GM19351 (cell line): ENCODE measurements around the gene BRF1.
"Not testable (repeated sequence)": the region's sequence is repeated elsewhere in the genome, so short reads cannot be mapped to it uniquely, and the experiment has no call there.

ENCODE experiments used
- ATAC-seq: cut with Tn5 transposase; IDR thresholded peaks from one replicate; pipeline ENCODE4 v1.9.1; 2021; ENCODE audit warnings: mild to moderate bottlenecking, moderate library complexity; ENCODE audit not compliant: unreplicated experiment

Gene BRF1

GRCh38 chr14:105333613-105334364 lies 33.0 kb upstream of the BRF1 start:
- no peak for ATAC-seq

- ATAC-seq: no peak
Measured at GRCh38 chr14:105333020-105333490, 32.3 kb upstream of the BRF1 start.

GRCh38 chr14:105332350-105332874 lies 31.6 kb upstream of the BRF1 start:
- no peak for ATAC-seq

GRCh38 chr14:105331575-105332349 lies 31.0 kb upstream of the BRF1 start:
- no peak for ATAC-seq

GRCh38 chr14:105330491-105330895 lies 29.7 kb upstream of the BRF1 start:
- no peak for ATAC-seq

- ATAC-seq: no peak
Measured at GRCh38 chr14:105329411-105330150, 28.8 kb upstream of the BRF1 start.

GRCh38 chr14:105328678-105329390 lies 28.0 kb upstream of the BRF1 start:
- no peak for ATAC-seq

GRCh38 chr14:105328070-105328677 lies 27.4 kb upstream of the BRF1 start:
- ATAC-seq: no peak

- not testable (repeated sequence) for ATAC-seq
Measured at GRCh38 chr14:105327695-105328045, 26.9 kb upstream of the BRF1 start.

- ATAC-seq: no peak
Measured at GRCh38 chr14:105326891-105327694, 26.3 kb upstream of the BRF1 start.

GRCh38 chr14:105326568-105326867 lies 25.7 kb upstream of the BRF1 start:
- no peak for ATAC-seq

GRCh38 chr14:105325716-105326567 lies 25.1 kb upstream of the BRF1 start:
- ATAC-seq: no peak

- ATAC-seq: no peak
Measured at GRCh38 chr14:105325303-105325702, 24.5 kb upstream of the BRF1 start.

- no peak for ATAC-seq
Measured at GRCh38 chr14:105324871-105325270, 24.1 kb upstream of the BRF1 start.

GRCh38 chr14:105324080-105324778 lies 23.4 kb upstream of the BRF1 start:
- no peak for ATAC-seq

GRCh38 chr14:105323663-105324062 lies 22.9 kb upstream of the BRF1 start:
- ATAC-seq: no peak

- no peak for ATAC-seq
Measured at GRCh38 chr14:105322791-105323556, 22.2 kb upstream of the BRF1 start.
